GM18505 (cell line): ENCODE data around the gene NDUFB7.

Experiments
- ATAC-seq: cut with Tn5 transposase; IDR thresholded peaks from one replicate; pipeline ENCODE4 v1.9.1; 2021; ENCODE audit not compliant: unreplicated experiment
- POLR2A ChIP-seq: IDR thresholded peaks from 4 replicates; pipeline ENCODE4 v1.6.1; 2011; ENCODE audit warnings: borderline replicate concordance; ENCODE audit not compliant: insufficient read depth, insufficient read length; ENCODE audit errors: extremely low read depth

NDUFB7 gene

DNA sequence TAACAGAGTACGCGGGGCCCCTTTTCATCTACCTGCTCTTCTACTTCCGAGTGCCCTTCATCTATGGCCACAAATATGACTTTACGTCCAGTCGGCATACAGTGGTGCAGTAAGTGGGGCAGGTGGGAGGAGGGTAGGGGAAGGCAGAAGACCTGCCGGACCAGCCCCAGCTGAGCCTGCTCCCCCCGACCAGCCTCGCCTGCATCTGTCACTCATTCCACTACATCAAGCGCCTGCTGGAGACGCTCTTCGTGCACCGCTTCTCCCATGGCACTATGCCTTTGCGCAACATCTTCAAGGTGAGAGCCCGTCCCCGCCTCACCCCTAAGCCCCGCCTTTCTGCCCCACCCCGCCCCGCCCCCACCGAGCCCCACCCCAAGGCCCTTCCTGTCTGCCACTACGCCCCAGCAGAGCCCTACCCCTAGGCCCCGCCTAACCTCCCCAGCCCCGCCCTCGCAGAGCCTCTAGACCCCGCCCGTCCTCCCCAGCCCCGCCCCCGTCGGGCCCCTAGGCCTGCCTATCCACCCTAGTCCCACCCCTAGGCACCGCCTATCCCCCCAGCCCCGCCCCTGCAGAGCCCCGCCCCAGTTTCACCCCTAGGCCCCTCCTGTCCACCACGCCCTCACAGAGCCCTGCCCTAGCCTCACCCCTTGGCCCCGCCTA lies 7.7 kb downstream of the NDUFB7 start:
- no peak for TF ChIP-seq POLR2A
- no peak for ATAC-seq

DNA sequence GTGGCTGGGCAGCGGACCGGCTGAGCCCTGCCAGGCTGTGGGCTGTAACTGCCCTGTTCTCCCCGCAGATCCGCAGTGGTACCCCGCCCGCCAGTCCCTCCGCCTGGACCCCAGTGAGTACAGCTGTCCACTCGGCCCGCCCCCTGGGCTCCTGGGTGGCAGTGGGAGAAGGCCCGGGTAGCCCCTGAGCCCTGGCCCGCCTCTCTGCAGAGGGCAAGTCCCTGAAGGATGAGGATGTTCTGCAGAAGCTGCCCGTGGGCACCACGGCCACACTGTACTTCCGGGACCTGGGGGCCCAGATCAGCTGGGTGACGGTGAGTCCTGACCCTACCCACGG lies 8.3 kb downstream of the NDUFB7 start:
- ATAC-seq: no peak

DNA sequence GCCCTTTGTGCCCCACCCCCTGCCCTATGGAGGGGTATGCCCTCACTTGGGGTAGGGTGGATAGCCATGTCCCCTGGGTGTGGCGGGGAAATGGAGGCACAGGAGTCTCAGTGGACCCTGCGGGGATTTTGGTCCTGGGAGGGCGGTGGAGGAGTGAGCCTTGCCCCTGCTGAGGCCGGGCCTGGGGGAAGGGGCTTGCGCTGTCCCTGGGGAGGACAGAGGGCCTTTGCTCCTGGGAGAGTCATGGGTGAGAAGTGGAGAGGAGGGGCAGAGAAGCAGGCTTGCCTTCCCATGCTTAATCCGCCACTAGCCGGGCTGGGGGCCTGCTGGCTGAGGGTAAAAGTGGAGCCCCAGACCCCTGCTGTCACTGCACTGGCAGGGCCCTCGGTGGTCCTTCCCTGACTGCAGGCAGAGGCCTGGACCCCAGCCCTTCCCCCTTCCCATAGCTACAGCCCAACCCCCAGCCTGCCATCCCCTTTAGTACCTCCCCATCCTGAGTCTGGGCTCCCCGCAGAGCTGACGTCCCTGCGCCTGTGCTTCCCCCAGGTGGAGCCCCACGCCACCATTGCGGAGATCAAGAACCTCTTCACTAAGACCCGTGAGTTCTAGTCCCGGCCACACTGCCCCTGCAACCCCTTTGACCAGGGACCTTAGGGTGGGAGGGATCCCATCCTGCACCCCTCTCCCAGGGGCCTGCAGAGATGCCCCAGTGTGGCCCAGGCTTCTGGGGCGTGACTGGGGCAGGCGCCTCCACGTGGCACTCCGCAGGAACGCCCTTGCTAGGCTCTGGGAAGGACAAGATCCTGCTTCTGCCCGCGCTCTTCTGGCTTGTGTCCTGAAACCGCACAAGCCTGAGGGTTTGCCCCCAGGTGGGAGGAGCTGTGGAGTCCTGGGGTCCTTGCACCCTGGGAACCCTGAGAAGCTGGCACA lies 8.9 kb downstream of the NDUFB7 start:
- no peak for ATAC-seq
- TF ChIP-seq POLR2A: no peak

More for the DNA sequence above, 8.3 kb downstream of the NDUFB7 start:
- TF ChIP-seq POLR2A: no peak

GRCh38 chr19:14561847-14562351 lies 10.0 kb downstream of the NDUFB7 start:
- no peak for ATAC-seq
- TF ChIP-seq POLR2A: no peak

DNA sequence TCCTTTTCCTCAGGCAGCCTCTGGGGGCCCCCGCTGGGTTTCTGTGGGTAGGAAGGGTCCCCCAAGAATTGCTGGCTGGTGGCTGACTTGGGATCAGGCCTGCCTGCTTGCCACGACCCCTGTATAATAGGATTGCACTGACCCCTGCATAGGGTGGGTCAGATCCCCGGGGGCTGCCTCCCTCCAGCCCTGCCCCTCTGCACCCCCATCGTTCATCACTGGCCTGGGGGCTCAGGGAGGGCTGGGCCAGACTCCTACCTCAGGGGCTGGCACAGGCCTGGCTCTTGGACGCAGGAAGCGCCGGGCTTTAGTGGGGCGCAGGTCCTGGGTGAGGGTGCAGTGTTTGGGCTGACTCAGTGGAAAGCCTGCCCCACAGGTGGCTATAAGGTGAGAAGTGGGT lies 10.6 kb downstream of the NDUFB7 start:
- TF ChIP-seq POLR2A: no peak
- ATAC-seq: no peak

DNA sequence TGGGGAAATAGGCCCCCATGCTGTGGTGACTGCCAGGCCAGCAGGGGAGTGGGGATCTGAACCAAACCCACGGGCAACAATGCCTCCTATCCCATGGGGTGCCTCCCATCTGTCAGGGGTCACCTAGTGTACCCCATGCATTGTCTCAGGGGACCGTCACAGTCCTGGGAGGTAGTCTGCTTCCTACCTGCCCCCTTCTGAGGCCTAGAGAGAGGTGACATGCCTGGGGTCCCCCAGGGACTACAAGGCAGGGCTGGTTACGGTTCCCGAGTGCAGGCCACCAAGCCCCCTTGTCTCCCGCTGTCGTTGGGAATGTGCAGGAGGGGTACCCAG lies 11.1 kb downstream of the NDUFB7 start:
- ATAC-seq: no peak
- no peak for TF ChIP-seq POLR2A

DNA sequence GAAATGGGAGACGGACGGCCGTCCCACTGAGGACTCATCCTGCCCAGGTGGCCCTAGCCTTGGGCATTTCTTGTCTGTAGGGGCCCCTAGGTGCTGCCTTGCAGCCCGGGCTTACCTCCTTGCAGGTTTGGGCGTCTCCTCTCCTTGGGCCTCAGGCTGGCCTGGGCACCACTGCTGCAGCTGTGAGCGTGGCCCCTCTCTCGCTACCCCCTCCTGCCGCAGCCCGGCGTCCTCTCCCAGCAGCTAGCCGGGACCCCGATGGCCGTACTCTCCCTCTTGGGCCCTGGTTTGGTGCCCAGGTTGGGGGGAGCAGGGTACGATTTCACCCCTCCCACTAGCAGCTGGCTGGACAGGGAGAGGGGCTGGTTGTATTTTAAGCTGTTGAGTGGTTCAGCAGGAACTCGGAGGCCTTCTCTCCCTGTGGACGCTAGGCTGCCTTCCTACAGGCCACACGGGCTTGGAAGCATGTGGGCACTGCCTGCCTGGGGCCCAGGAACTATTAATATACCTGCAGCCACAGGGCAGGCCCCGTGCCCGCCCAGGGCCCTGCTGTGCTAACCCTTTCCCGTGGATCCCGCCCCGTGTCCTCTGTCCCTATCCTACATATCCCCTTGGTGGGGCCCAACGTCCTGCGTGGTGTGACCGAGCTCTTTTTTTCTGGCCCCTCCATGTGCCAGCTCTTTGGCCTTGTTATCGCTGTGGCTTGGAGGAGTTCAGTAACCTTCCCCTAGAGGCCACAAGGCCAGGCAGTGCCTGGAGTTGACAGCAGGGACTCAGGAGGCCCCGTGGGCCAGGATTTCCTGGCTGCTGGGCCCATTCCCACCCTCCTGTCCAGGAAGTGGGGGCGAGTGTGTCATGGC lies 11.7 kb downstream of the NDUFB7 start:
- no peak for TF ChIP-seq POLR2A
- ATAC-seq: no peak

DNA sequence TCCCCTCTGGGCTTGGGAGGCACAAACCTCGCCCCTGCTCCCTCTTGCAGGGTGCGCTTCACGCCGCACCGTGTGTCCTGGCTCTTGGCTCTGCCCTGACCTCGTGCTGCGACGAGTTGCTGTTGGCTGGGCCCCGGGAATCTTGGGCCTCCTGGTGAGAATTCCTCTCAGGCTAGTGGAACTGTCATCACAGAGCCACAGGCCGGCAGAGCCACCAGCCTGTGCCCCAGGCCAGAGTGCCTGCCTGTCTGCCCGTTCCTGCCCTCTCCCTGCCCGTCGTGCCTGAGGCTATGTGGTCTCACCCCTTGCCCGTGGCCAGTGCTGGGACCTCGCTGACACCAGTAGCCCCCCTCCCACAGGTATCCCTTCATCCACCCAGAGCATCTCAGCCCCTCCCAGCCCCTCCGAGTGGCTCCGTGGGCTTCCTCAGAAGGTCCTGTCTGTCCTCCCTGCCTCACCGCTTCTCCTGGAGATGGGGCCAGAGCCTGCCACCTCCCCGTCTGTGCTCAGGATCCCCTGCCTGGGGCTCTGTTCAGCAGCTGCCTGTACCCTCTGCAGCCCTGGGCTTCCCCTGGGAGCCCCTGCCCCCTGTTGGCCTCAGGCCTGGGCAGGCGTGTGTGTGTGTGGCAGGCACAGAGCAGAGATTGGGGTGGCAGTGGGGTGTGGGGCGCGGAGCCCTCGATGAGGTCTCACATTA lies 13.3 kb downstream of the NDUFB7 start:
- ATAC-seq: no peak
- no peak for TF ChIP-seq POLR2A

DNA sequence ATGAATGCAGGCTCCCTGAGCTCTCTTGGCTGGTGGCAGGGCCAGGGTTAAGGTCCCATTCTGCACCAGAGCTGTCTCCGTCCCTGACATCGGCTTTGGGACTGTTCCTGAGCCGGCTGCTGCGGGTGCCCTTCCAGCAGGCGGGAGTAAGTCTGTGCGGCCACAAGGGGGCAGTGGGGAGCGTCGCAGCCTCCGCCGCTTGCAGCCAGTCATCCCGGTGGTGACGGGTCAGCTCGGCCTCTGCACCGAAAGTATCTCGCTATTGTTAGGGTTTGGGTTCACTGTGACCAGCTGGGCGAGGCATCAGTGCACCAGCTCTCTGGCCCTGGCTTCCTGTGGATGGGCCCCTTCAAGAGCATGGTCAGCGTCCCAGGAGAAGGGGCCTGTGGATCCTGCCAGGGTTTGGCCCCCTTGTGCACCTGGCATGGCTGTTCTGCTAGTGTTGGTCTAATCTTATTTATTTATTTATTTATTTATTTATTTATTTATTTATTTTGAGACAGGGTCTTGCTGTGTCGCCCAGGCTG lies 15.1 kb downstream of the NDUFB7 start:
- ATAC-seq: no peak
- no peak for TF ChIP-seq POLR2A

DNA sequence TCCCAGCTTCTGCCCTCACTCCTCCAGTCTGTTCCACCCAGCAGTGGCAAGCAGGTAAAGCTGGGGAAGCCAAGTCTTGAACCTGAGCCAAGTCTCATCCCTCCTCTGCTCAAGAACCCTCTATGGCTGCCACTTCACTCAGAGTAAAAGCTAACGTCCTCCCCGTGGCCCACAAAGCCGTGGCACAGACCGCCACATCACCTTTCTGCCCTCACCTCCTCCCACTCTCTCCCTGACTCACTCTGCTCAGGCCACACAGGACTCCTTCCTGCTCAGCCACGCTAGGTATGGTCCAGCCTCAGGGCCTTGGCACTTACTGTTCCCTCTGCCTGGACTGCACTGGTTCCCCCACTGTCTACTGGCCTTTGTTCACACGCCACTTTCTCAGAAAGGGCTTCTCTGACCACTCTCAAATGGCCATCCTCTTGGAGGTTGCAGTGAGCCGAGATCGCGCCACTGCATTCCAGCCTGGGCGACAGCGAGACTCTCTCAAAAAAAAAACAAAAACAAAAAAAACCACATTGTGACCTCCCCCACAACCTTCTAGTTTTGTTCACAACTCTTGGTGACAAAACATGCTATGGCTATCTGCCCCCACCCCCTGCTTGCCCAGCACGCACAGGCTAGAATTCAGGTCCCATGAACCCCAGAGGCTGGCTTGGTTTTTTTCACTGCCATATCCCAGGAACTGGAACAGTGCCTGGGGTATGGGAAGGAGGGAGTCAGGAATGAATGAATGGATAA lies 15.8 kb downstream of the NDUFB7 start:
- no peak for ATAC-seq
- TF ChIP-seq POLR2A: no peak

DNA sequence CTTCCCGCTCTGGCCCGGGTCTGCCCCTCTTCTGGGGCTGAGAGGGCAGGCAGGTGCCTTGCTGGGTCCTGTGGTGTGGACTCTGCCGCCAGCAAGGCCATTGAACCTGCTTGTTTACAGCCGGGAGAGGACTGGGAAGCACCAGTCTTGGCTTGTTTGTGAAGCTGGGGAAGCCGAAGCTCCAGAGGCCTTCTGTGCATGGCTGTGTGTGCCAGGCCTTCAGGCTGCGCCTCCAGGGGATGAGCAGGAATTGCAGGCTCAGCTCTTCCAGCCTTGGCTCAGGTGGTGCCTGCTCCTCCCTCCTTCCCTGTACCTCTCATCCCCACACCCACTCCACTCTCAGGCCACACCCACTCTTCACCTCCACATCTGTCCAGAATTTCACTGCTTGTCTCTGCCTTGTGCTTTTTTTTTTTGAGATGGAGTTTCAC lies 17.5 kb downstream of the NDUFB7 start:
- TF ChIP-seq POLR2A: no peak
- ATAC-seq: no peak

GRCh38 chr19:14553939-14554243 lies 18.0 kb downstream of the NDUFB7 start:
- no peak for TF ChIP-seq POLR2A

More at GRCh38 chr19:14553939-14554243, 18.0 kb downstream of the NDUFB7 start:
- ATAC-seq: no peak
